ENCODE measurements around the gene SORL1.

SORL1 gene

DNA sequence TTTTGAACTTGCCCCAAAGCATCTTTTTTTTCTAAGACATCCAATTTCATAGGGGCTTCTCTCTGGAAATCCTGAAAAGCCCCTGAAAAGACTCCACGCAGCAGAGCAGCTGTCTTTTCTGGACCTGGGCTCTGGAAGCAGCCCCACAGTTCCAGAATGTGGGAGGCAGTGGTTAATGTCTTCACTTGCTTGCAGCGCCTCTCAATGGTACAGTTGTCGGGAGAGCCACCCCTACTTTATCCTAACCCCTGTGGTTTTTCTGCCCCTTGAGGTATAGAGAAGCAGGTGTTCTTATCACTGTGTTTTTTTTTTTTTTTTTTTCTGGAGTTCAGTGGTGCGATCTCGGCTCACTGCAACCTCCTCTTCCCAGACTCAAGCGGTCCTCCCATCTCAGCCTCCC lies 84.0 kb downstream of the SORL1 start:
- no peak for DNase-seq (ENCODE audit: low read depth)

DNA sequence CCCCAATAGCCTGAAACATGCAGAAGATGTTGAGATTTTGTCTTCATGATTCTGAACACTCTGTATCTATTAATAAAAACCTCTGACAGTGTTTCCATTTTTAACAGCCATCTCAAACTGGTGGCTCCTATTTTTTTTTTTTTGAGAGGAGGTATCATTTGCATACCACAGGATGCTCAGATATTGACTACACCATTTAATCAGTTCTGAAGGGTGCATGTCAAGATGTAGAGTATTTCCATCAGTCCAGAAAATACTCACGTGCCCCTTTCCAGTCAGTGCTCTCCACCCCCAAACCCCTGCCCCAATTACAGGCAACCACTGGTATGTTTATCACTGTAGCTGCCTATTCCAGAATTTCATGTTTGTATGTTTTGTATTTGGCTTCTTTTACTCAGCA lies 85.9 kb downstream of the SORL1 start:
- no peak for DNase-seq (ENCODE audit: low read depth)

DNA sequence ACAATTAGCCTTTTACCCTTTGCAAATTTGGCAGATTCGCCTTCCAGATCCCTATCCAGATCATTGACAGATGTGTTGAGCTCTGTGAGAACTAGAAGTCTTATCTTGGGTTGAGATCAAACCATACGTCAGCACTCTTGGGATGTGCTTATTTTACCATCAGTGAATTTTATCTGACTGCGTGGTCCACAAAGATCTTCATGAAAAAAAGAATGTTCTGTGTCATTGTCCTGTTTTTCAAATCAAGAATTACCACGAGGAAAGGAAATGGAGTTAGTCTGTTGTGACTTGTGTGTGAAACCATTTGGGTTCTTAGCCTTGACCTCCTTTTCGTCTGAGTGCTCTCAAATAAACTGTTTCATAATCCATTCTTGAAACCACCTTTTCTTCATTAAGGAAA lies 86.9 kb downstream of the SORL1 start:
- DNase-seq (ENCODE audit: low read depth): no peak

DNA sequence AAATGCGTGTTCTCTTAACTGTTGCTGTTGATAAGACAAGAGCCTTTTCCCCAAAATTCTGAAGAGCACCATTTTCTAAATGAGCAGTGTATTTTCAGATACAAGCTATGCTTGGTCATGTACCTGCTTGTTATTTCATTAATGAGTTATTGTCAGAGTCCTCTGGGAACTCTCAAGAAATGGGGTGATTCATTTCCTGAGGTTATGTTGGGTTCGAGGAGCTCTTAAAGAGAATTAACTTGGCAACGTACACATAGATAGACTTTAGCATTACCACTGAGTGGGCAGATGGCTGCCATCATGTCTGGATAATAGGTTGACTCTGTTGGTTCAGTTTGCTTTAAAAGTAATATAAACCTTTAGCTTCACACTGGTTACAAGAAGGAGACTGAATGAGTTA lies 88.5 kb downstream of the SORL1 start:
- no peak for DNase-seq (ENCODE audit: low read depth)

DNA sequence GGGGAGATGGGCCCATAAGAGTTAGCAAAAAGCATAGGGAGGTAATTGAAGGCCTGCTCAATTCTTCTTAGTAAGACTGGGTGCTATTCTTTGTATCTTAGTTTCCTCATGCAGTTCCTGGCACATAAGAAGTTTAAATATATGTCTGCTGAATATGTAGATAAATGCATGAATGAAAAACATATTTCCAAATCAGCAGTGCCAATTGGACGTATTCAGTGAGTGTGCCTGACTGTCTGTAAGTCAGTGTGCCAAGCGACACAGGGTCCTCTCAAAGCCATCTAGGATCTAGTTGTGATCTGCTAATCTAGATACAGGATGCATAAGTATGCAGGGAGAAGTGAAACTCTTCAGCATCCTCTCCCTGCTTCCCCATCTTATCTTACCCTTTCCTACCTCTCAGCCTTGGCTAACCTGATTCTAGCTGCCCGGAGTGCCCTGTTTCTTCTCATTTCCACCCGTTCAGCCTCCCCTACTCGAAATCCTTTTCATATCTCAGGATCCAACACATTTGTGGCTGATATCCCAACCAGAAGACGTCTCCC lies 91.8 kb downstream of the SORL1 start:
- no peak for DNase-seq (ENCODE audit: low read depth)

DNA sequence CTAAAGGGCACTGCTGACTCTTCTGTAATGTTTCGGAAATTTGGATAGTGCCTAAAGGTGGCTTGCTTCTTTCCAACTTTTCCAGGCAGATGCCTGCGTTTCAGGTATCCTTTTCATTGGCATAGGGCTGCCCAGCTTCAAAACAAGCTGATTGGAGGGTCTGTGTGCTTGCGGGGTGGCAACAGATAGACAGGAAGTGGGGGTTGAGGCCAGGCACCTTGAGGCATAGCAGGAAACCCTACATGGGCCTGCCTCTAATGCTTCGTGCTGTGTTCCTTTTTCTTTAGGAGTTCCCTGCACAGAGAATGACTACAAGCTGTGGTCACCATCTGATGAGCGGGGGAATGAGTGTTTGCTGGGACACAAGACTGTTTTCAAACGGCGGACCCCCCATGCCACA lies 92.8 kb downstream of the SORL1 start:
- DNase-seq (ENCODE audit: low read depth): no peak

DNA sequence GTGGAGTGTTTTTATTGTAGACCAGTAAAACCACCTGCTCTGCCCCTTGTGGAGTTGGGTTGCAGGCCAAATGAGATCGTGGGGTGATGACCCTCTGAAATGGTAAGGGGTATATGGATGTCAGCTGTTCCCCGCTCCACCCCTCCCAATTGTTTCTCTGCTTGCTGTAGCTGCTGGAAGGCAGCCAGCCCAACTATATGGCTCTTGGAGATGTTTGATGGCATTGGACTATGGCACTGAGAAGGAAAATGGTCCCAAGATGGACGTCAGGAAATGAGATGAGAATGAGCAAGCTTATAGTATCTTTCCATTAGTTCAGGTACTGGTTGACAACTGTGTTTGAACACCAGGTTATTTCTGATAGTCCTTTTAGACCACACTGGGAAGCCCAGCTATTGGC lies 95.5 kb downstream of the SORL1 start:
- DNase-seq (ENCODE audit: low read depth): no peak

DNA sequence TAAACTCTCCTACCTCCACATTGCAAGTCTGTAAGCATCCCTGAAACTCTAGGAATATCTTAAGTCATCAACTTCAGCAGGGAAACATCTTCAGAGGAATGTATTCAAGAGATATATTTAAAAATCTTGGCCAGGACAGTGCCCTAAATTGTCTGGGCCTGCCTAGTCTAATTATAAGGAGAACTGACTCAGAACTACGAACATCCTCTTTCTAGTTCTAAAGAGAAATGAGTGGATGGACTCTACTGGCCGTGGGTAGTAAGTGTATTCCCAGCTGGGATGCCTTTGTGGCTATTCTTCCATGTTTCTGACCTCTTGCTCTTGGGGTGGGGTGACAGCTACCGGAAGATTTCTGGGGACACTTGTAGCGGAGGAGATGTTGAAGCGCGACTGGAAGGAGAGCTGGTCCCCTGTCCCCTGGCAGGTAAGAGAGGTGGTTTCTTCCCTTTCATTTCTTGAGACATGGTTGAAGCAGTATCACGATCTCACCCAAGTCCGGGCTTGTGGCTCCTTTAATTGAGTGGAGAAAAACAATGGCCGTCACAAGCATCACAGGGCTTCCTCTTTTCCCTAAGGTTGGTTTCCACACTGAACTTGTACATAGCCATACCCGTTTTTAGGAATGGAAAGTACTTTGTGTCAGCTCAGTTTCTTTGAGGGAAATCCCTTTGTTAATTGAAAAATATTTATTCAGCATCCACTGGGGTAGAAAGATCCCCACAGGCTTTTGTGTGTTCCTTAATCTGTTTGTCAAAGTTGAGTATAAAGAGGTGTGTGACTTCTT lies 98.3 kb downstream of the SORL1 start:
- no peak for DNase-seq (ENCODE audit: low read depth)

DNA sequence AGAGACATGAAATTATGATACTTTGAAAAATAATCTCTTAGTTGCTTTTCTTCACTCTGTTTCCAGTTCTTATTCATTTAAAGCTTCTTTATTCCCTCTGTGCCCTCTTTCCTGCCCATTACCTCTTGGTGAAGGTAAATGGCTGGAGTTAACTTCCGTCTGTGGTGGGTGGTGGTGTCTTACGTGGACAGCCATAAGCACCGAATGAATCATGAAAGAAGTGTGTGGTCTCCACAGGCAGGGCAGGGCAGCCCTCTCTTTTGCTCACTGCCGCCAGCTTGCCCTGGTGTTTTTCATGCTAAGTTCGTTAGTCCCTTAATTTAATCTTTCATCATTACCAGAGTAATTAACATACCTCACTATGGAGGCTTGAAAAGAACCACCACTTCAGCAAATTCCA lies 99.3 kb downstream of the SORL1 start:
- DNase-seq (ENCODE audit: low read depth): no peak

DNA sequence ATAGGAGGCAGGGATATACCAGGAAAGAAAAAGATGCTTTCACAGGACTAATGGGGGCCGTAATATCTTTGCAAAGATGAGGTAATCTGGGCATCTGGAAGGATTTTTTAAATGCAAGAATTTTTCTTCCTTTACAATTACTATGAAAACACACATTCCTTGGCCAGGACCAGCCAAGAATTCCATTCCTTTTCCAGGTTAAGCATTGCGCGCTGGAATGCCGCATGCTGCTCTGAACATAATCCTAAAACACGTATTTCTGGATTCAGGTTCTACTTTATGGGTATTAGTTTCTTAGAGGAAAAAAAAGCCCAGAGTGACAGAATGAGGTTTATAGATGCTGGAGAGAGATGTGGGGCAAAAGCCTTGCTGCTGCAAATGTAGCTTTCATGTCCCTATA lies 100.0 kb downstream of the SORL1 start:
- DNase-seq (ENCODE audit: low read depth): no peak

DNA sequence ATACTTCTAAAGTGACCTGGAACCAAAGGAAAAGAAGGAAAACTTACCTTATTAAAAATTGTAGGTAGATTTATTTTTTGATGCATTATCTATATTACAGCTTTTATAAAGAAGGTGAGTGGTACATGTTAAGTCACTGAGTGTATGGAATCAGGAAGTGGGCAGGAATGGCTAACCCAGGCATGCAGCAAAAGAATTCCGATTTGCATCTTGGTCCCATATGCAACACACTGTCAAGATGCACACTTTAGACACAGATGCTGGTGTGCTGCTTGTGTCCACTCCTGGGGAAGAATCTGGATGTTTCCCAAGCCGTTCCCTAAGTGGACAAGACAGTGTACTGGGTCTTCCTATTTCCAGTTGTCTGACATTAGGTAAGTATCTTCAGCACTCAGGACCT lies 100.5 kb downstream of the SORL1 start:
- no peak for DNase-seq (ENCODE audit: low read depth)

DNA sequence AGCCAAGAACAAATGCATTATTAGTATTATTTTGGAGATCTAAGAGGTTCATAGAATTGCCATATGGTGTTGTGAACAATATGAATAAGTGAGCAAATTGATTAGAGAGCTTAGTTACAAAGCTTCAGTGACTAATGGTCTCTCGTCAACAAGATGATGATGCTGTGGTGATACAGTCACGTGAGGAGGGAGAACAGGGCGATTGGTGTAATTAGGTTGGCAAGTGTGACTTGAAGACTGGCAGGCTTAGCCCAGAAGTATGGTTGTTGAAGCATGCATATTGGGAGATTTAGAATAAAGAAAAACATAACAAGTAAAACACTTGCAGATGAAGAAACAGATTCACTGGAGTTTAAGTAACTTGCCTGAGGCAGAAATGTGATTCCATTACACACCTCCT lies 101.3 kb downstream of the SORL1 start:
- DNase-seq (ENCODE audit: low read depth): no peak

DNA sequence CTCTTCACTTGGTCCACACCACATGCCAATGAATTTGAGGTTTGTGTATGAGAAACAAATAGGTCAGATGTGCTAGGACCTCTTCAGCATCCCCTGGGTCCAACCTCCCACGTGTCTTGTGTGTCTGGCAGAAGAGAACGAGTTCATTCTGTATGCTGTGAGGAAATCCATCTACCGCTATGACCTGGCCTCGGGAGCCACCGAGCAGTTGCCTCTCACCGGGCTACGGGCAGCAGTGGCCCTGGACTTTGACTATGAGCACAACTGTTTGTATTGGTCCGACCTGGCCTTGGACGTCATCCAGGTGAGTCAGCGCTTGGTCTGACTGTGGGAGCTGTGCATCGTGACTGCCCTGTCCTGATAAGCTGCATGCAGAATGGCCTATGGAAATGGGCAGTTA lies 101.7 kb downstream of the SORL1 start:
- DNase-seq (ENCODE audit: low read depth): no peak

DNA sequence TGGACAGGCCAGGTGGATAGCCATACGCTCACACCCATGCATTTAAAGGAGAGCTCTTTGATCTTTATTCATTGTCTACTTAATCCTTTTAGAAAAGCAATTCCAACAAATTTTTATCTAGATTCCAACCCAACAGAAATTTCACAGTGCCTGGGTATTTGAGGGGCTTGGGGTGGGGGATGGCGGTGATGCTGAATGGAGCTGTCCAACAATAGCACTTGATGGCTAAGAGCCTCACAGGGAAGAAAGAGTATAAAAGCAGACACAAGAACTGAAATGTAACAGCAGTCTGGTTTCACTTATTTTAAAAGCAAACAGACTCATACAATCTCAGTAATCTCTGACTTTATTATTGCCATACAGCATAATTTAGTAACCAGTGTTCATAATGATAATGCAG lies 102.4 kb downstream of the SORL1 start:
- no peak for DNase-seq (ENCODE audit: low read depth)

DNA sequence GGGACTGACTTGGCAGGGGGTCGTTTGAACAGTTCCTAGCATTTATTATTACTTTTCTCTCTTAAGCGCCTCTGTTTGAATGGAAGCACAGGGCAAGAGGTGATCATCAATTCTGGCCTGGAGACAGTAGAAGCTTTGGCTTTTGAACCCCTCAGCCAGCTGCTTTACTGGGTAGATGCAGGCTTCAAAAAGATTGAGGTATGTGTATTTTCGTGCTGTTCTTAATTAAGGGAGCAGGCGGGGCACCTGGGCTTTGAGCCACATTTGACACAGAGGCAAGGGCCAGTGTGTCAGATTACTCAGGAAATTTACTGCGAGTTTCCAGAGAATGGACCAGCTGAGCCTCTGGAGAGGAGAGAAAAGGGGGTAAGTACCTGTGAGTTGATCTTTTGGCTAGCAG lies 103.0 kb downstream of the SORL1 start:
- no peak for DNase-seq (ENCODE audit: low read depth)

DNA sequence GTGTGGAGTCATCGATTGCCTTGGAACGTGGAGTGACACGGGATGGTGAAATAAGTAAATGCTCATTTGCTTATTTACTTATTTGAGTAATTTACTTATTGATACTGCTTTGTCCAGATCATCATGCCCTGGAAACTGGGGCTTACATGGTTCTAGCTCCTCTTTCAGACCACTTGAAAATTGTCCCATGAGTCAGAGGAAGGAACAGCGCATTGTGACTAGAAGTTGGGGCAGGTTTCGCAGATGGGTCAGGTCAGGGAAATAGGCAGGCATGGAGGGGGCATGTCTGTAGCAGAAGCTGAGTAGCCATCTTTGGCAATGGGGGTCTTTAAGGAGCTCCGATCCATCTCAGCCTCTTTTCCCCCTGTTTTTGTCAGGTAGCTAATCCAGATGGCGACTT lies 104.8 kb downstream of the SORL1 start:
- DNase-seq (ENCODE audit: low read depth): no peak

DNA sequence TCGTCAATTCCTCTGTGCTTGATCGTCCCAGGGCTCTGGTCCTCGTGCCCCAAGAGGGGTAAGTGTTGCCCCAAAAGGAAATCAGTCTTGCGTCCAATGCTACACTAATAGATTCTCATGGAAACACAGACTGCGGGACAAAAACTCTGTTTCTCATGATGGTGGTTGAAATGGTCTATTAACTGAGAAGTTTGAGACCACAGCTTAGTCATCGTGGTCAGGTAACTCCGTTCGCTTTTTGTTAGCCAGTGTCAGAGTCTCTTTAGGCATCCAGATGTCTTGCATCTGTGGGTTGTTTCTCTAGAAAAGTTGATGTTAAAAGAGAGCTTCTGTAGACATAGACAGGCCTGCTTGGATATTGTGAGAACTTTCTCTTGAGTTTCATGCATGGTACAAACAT lies 105.2 kb downstream of the SORL1 start:
- no peak for DNase-seq (ENCODE audit: low read depth)

DNA sequence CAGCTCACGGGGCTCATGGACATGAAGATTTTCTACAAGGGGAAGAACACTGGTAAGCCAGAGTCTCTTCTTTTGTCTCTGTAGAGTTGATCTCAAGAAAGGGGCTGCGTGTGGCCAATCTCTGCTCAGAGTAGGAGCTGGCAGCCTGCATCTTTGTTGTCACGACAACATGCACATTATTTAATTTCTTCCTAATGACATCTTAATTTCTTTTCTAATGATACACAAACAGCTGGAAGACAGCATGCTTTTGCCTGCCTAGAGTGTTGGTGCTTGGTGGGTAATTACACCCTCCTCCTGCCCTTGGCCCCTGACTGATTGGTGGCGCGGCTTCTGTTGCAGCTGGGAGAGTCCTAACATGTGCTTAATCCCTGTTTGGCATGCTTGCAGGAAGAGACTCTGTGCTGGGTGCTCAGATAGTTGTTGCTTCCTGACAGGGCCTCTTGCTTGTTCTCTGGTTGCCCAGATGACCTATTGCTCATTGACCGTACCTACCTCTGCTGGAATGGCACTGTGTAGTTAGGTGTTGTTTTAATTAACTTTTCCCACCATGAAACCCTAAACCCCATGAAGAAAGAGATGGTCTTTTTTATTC lies 107.6 kb downstream of the SORL1 start:
- no peak for DNase-seq (ENCODE audit: low read depth)

DNA sequence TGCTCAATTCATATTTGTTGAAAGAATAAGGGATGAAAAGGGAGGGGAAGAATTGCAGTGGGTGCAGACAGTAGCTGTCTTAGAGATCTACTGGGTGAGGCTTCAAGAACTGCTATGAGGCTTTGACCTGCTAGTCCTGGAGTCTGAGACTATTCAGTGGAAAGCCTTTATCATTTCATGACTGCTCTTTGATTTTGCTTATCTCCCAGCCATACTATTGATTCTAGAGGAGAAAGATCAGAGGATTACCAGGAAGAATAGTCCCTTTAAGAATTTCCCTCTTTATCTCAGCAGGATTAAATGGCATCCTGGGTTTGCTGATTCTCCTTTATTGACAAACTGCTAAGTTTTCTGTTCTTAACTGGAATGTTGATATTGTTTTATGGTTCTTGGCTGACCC lies 108.1 kb downstream of the SORL1 start:
- no peak for DNase-seq (ENCODE audit: low read depth)

DNA sequence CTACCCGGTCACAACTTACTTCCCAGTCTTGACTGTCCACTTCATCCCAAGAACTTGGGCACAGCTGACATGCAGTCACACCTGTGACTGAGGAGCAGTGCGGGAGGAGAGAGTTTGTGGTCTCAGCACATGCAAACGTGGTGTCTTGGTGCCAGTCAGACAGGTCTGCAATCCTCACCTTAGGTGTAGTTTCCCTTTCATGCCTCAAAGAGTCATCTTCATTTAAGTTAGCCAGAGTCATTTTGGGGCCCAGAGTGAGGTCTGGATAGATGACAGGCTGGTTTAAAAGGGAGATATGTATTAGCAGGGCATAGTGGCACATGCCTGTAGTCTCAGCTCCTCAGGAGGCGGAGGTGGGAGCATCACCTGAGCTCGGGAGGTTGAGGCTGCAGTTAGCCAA lies 109.1 kb downstream of the SORL1 start:
- no peak for DNase-seq (ENCODE audit: low read depth)

DNA sequence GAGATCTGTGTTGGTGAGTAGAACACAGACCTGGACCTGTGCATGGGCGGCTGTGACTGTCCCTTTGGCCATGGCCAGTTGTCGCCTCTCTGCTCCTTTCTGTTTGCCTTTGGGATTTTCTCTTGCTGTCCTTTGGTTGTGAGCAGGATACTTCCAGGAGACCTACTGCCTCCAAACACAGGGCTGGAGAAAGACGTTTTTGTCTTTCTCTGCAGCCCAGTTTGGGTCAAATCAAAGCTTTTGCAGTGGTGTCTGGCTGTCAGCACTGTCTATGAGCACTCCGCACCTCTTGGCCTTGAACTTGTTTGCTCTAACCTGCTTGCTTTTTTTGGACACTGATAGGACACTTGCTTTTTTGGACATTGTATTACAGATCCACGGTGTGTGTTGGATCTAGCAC lies 109.6 kb downstream of the SORL1 start:
- no peak for DNase-seq (ENCODE audit: low read depth)

DNA sequence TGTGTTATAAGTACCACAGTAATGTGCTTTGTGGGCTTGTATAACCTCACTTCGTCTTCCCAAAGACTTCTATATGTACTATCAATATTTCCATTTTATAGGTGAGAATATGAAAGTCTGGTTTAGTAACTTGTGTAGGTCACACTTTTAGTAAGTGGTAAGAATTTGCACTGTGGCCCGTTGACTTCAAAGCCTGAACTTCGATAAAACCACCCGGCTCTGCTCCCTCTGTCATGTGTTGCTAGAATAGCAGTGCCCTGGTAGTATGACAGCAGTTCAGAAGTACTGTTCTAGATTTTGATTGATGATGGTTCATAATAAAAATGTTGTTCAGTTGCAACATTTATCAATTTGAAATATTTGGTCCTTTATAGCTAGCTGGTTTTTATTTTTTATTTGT lies 110.9 kb downstream of the SORL1 start:
- DNase-seq (ENCODE audit: low read depth): no peak

DNA sequence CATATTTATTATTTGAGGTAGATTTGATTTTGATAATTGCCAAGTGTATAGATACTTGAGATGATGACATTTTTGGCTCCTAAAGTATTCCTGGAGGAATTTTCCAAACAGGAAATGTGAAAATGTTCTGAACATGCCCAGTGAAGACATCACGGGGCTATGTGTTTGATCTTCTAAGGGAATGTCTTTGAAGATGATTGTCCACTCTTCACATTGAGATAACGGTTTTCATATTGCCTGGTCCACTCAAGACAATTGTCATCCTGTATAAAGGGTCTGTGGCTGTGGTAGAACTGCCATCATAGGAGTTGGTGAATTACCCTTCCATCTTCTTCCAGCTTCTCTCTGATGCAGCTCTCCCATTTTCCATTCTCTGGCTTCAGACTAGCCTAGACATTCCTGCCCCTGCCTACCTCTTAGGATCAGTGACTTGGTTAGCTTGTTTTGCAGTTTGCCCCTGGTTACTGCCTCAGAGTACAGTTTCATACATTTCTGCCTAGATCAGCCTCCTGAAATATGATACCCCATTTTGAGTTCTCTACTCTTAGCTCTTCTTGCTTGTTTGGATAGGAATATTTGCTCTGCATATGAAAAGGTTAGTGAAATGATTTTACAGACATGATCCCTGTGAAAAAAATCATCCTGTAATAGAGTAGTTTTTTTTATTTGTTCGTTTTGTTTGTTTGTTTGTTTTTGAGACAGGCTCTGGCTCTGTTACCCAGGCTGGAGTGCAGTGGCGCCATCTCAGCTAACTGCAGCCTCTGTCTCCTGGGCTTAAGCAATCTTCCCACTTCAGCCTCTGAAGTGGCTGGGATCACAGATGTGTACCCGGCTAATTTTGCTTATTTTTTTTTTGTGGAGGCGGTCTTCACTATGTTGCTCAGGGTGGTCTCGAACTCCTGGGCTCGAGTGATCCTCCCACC lies 112.0 kb downstream of the SORL1 start:
- no peak for DNase-seq (ENCODE audit: low read depth)

Measured in stimulated activated CD8-positive, alpha-beta memory T cell treated with anti-CD3 and anti-CD28 coated beads, Interleukin-15, amount 100 ng/mL, for 1 hour (primary cell).